GM19397 (cell line): ENCODE results near the gene FILIP1L.

Experiments used
- ATAC-seq: cut with Tn5 transposase; IDR thresholded peaks from one replicate; pipeline ENCODE4 v1.9.1; 2021; ENCODE audit warnings: mild to moderate bottlenecking, moderate library complexity; ENCODE audit not compliant: unreplicated experiment

Gene FILIP1L

DNA sequence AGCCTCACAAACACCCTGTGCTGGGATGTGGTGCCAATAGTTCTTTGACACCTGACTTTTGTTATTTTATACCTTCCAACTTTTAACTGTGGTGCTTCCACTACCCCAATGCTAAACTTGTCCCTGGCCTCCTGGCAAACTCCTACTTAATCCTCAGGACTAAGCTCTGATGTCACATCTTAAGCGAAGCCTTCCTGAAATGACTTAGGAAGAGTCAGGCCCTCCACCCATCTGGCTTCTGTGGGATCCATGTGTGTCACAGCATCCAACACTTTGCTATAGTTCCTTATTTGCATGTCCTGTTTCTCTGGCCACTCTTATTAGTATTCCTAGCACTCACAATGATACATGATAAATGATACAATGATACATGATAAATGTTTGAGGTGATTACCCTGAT, 133.2 kb downstream of the FILIP1L start:
- ATAC-seq, result no peak

- no peak for ATAC-seq
Observed at GRCh38 chr3:99980606-99981005, 133.7 kb downstream of the FILIP1L start.

DNA sequence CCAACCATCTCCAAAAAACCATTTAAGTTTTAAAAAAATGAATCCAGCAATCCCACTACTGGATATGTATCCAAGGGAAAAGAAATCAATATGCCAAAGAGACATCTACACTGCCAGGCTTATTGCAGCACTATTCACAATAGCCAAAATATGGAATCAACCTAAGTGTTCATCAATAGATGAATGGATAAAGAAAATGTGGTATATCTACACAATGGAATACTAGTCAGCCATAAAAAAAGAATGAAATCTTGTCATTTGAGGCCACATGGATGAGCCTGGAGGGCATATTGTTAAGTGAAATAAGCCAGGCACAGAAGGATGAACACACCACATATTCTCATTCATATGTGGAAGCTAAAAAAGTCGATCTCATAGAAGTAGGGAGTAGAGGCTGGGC, 136.1 kb downstream of the FILIP1L start:
- no peak for ATAC-seq

DNA sequence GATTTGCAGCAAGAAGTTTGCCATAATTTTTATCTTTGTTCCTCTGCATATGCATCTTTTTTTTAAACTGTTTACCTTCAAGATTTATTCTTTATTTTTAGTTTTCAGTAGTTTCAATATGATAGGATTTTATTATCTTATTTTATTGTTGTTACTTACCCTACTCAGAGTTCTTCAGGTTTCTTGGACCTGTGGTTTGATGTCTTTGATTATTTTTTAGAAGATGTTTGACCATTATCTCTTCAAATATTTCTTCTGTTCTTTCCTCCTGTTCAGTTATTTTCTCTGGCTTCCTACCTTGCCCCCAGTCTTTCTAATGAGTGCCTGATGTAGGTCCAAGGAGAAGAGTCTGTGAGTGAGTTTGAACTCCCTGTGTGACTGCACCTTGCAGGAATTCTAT, 137.7 kb downstream of the FILIP1L start:
- ATAC-seq, result no peak

DNA sequence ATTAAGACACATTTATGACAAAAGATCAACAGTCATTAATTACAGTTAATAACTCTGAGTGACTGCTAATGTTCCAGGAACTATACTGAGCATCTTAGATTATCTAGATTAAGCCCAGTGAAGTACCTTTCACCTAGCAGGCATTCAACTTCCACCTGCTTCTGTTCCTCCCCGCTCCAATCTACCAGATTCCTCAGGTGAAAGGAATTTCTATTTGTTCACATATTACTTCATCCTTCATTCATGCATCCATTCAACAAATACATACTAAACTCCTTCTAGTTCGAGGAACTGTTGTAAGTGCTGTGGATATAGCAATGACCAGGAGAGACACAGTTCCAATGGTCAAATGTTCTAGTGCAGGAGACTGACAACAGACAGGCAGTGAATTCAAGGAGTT, 139.3 kb downstream of the FILIP1L start:
- ATAC-seq, result no peak

- no peak for ATAC-seq
Observed at GRCh38 chr3:99972380-99973104, 141.8 kb downstream of the FILIP1L start.

- ATAC-seq, result no peak
Observed at GRCh38 chr3:99971761-99972160, 142.5 kb downstream of the FILIP1L start.

- ATAC-seq, result peak; percentile 84
Observed at GRCh38 chr3:99970198-99970597, 144.1 kb downstream of the FILIP1L start.

- ATAC-seq, result no peak
Observed at GRCh38 chr3:99969136-99969535, 145.2 kb downstream of the FILIP1L start.

DNA sequence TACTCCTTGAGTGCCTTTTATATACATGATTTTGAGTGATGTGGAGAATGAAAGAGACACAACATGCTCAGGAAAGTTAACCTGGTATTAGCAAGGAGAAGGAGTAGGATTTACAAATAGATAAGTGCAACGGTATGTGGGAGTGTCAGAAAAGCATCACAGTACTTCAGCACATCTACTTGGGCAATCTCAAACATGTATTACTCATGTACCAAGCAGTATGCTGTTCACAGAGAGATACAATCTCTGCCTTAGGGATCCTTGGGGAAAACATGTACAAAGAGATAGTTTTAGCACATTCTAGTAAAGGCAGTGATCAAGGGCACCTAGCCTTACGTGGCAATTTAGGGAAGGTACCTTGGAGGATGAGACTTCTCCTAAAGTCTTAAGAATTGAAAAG, 146.5 kb downstream of the FILIP1L start:
- no peak for ATAC-seq

DNA sequence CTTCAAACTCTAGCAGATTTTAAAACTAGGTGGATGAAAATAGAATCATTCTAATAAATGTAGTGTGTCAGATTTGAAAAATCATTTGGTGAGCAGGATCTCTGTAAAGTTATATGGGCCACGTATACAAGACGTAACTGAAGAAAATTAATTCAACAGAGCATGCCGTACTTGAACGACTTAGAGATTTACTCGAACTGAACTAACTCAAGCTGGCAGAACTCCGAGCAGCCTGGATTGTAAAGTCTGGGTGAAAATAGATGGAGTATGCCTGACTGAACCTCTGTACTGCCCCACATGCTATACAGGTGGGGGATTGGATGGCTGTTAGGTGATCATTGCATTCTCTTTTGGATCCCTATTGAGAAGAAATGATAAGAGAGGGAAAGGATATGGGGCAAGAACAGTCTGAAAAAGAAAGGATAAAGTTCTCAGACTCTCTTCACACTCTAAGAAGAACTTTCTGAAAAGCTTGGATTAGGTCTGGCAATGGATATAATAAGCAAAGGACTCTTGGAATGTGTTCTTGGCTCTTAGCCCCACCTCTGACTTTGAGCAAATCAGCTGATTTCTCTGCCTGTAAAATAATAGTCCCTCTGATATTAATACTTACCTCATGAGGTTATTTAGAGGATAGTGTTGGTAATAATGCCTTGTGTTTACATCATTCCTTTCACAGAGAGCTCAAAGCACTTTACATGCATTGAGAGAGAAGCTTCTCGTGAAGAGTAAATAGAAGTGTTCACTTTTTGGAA, 147.5 kb downstream of the FILIP1L start:
- ATAC-seq, result no peak

- ATAC-seq, result no peak
Observed at GRCh38 chr3:99965681-99966408, 148.5 kb downstream of the FILIP1L start.

DNA sequence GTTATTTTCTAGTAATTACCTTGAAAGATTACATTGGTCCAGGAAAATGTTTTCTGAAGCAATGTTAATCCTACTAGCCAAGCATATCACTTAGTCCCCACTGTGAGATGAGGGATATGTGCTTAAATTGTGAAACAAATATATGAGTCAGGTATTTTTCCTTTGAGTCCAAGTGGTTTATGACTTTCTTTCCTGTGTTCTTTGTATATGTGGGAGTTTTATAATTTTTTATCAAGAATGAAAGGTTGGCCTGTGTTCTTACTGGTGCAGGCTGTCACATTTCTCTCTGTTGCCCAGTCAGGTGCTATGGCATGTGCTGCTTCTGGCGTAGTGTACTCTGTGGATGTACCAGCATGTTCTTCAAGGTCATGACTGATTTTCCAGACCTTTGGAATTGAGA, 149.2 kb downstream of the FILIP1L start:
- no peak for ATAC-seq

DNA sequence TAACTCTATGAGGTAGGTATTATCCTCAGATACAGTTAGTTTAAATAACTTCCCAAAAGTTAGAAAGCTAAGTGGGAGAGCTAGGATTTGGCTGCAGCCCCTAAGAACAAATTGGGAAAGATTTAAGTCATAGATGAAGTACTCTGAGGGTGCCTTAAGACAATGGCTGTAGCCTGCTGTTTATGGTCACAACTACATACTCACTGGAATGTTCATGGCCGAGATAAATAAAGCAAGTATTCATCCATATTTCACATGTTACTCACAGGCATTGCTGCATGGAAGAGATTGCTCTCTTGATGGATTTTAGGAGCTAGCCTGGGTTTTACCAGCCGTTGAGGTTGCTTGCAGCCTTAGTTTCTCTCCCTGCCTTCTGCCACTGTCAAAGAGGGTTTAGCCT, 151.6 kb downstream of the FILIP1L start:
- ATAC-seq, result no peak

DNA sequence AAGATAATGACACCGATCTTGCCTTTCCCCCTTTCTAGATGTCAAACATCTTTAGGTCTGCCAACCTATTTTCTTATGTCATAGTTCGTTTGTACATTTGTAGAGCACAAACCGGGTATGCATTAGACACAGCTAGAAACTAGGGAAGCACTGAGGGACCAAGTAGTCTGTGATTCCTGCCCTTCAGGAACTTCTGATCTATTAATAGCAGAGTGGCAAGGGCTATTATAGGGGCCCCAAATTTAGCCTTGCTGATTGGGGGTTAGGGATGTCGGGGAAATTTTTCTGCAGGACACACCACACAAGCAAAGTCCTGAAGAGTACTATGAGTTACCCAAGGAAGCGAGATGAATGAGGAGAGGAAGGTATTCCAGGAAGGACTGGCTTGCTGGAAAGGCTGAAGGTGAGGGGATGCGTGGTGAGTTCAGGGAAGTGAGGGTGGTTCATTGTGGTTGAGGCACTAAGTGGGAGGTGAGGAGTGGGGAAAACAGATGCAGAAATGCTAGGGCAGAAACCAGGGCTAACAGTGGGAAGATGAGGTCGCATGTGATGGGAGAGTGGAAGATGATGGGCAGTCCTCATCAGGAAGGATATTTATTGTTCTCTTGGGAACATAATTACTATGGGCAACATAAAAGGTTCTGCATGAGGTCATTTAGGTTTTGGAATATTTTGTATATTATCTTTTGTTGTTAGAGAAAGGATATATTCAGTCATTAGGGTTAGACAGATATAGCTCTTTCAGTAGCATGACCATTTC, 152.4 kb downstream of the FILIP1L start:
- no peak for ATAC-seq

DNA sequence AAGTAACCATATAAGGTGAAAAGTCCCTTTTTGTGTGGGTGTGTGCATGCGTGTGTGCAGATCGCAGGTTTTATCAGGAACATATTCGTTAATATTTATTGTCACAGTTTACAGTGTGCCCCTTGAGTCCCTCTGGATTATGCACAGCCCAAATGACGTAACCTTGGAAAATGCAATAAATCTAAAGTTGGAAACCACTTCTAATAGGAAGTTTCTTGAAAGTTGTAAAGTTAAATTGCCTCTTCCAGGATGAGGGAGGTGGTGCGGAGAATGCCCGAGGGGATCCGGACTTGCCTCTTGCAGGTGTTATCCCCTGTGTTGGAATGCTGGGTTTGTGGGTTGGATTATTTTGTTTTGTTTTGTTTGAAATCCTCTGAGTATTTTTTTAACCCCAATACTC, 153.4 kb downstream of the FILIP1L start:
- no peak for ATAC-seq

DNA sequence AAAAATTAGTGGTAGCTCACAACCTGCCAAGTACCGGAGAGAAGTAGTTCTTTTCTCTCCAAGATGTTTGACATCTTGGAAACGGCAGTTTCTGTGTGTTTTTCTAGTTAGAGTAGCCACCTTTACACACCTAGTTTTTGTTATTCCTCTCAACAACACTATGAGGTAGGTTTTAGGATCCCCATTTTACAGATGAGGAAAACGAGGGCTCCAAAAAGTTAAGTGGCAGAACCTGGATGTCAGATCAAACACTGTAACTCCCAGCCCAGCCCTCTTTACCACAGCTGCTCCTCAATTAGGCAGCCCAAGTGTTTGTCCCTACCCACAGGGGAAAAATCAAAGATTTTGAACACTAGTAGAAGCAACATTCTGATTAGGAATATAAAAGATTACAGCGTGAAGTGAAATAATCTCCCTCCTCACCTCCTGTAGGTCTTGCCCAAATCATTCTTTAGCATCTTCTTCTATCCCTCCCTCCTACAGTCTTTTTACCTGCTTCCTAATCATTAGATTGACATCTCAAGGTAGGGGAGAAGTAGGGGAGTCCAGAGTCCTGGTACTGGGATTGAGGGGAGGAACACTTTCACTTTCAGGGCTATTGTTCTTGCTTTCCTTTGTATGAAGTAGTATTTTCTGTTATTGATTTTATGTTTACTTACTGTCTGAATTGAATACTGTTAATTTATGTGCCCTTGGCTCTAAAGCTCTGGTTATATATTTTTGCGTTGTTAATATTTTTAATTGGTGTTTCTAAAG, 154.0 kb downstream of the FILIP1L start:
- no peak for ATAC-seq

DNA sequence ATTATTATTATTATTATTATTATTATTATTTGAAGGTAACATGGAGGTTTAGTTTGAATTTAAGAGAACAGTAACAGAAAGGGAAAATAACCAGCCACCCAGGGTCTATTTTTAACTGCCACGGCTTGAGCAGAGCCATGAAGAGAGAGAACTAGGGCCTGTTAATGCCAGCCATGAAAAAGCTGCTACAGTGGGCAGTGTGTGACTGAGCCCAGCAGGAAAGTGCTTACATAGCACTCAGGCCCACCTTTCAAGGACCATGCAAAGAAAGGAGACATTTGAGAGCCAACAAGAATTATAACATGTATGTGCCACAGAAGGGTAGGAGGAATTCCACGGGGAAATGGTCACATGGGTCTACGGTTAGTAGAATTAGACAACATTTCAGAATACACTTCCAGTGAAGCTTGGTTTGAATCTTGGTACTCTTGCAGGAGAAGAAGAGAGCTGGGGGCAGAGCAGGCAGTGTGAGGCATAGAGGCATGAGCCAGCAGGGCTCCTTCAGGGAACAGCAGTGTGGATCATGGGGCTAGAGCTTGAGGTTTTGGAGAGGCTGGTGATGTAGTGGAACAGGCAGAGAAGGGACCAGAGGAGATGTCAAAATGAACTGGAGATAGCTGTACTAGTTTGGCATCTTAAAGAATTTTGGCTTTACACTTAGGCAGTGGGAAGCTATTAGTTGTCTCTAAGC, 155.9 kb downstream of the FILIP1L start:
- no peak for ATAC-seq

GRCh38 chr3:99957151-99957796, 157.0 kb downstream of the FILIP1L start:
- ATAC-seq, result no peak
